Gastroesophageal sphincter (tissue), 4 donors: Measurements from ENCODE around the gene RIPOR2. TPM values are rescaled to one million over a fixed set of nuclear protein-coding genes. Genes with fewer than 3 reads are reported as not detected.
A peak's percentile ranks its signal among the peaks of the same experiment; 100 is the strongest.

Source experiments
- ATAC-seq: fragments of 150-250 bp; one replicate; pipeline ENCODE4 v1.9.1; 2016; ENCODE audit warnings: mild to moderate bottlenecking, moderate library complexity
- H3K27ac ChIP-seq, 4 donors: fragments of 200-600 bp; sonication (generic) in 3 of 4; 1 replicate in 3 of 4; 2 replicates in 1 of 4; pipeline ENCODE4 v1.5.1; 2016 to 2019
- H3K27me3 ChIP-seq: fragments of 200-600 bp; sonication (generic); one replicate; pipeline ENCODE4 v1.5.1; 2019
- H3K36me3 ChIP-seq, 2 donors: fragments of 200-600 bp; sonication (generic); one replicate each; pipeline ENCODE4 v1.5.1; 2019; ENCODE audit warnings: control low read depth in 1 of 2
- H3K4me1 ChIP-seq, 3 donors: fragments of 200-600 bp; sonication (generic); 1 replicate in 2 of 3; 2 replicates in 1 of 3; pipeline ENCODE4 v1.5.1; 2016 to 2019; ENCODE audit warnings: control low read depth in 2 of 3
- H3K4me3 ChIP-seq, 2 donors: fragments of 200-600 bp; sonication (generic); one replicate each; pipeline ENCODE4 v1.5.1; 2019; ENCODE audit warnings: mild to moderate bottlenecking in 1 of 2, moderate library complexity in 1 of 2
- H3K9me3 ChIP-seq, 3 donors: fragments of 200-600 bp; sonication (generic); one replicate each; pipeline ENCODE4 v1.5.1; 2017 to 2019; ENCODE audit warnings: control low read depth in 2 of 3
- EP300 ChIP-seq: sonication (generic); formaldehyde crosslinking; IDR thresholded peaks from one replicate; pipeline ENCODE4 v1.6.1; 2017; ENCODE audit warnings: antibody characterized with exemption, mild to moderate bottlenecking
- POLR2A ChIP-seq, 2 donors: fragments of 450-650 bp; IDR thresholded peaks; one replicate each; pipeline ENCODE4 v1.6.1; 2017; ENCODE audit warnings: antibody characterized with exemption in 2 of 2, mild to moderate bottlenecking in 2 of 2, moderate library complexity in 1 of 2
- POLR2AphosphoS5 ChIP-seq: sonication (generic); formaldehyde crosslinking; IDR thresholded peaks from one replicate; pipeline ENCODE4 v1.6.1; 2017; ENCODE audit warnings: antibody characterized with exemption
- WGBS, 2 donors: methylation state at CpG; one replicate each; pipeline ENCODE4 v1.1.5; 2018; ENCODE audit warnings: low coverage in 1 of 2; 5-methylcytosine and 5-hydroxymethylcytosine counted together
- total RNA-seq, 4 donors: library from RNA; depleted of rRNA; stranded (reverse); fragments of >200 nt; gene quantifications; one replicate each; pipeline ENCODE4 v1.1.0, GENCODE V29; 2016
- TF ChIP-seq, protein P1 (sequence below), 4 experiments: fragments of 200-600 bp in 2 of 4; fragments of 450-650 bp in 2 of 4; sonication (generic) in 1 of 4; IDR thresholded peaks; one replicate each; pipeline ENCODE4 v1.5.1; 2017 to 2019; ENCODE audit warnings: antibody characterized with exemption in 4 of 4, mild to moderate bottlenecking in 2 of 4, moderate library complexity in 2 of 4

The RIPOR2 gene
- total RNA-seq, 4 donors from 2014 or later, result 1.7 to 14.9 (median 4.2) TPM

DNA sequence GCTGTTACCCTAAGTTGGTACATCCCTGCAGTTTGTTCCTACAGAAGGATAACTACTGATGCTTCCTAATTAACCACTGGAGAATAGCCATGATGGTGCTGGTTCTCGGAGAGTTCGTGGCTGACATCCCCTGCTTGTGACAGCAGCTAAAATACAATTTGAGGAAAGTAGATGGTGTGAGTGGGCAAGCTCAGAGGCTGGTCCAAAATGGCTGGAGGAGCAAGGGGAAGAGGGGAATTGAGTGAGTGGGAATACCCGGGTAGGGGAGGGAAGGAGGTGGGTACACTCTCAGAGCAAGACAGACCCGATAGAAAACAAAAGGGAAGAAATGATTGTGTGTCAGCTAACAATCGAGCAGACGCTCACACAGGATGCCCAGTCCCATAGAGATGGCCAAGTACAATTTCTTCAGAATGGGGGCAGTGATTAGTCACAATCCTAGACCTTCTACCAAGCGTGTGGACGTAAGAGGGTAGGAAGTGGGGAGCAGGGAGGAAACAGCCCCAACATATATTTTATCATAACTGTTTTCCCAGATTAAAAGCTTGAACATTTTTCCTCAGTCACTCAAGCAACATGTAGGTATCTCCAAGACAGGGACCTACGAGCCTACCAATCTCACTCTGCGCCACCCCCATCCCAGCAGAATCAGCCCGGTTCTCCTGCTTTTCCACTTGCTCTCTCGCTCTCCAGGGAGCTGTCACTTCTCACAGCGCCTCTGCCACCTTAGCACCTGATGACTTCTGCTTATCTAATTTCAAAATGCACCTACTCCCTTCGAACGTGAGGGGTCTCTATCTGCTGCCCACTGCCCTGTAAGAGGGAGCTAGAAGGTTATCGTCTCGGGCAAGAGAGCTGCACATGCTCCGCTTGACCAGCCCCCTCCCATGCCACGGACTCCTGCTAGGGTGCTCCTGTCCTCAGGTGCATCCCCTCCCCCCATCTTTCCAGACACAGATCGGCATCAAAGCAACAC is 26.2 kb downstream of the RIPOR2 start:
- Histone ChIP-seq H3K36me3 (no peaks in the 10 kb centered on the region), H3K27me3 (peaks cover 43% of the 10 kb centered on the region), H3K9me3 (no peaks in the 10 kb centered on the region), H3K4me1 (peaks cover 0 to 37% (median 6%) of the 10 kb centered on the region in 3 donors), H3K4me3 (peak overlapping the region in 1 of 2 donors; percentile 62), H3K27ac (peak overlapping the region in 3 of 4 donors; percentile 5 to 68 (median 55))
- TF ChIP-seq, protein P1, sequence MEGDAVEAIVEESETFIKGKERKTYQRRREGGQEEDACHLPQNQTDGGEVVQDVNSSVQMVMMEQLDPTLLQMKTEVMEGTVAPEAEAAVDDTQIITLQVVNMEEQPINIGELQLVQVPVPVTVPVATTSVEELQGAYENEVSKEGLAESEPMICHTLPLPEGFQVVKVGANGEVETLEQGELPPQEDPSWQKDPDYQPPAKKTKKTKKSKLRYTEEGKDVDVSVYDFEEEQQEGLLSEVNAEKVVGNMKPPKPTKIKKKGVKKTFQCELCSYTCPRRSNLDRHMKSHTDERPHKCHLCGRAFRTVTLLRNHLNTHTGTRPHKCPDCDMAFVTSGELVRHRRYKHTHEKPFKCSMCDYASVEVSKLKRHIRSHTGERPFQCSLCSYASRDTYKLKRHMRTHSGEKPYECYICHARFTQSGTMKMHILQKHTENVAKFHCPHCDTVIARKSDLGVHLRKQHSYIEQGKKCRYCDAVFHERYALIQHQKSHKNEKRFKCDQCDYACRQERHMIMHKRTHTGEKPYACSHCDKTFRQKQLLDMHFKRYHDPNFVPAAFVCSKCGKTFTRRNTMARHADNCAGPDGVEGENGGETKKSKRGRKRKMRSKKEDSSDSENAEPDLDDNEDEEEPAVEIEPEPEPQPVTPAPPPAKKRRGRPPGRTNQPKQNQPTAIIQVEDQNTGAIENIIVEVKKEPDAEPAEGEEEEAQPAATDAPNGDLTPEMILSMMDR (IDR thresholded peaks at IDR 0.05), result no peak
- TF ChIP-seq POLR2AphosphoS5, result no peak
- TF ChIP-seq POLR2A (IDR thresholded peaks at IDR 0.05), result no peak
- TF ChIP-seq EP300, result no peak
- no peak for ATAC-seq
- 56 to 60% methylated on average over 16 to 19 of the region's 20 CpGs for WGBS, 2 donors

DNA sequence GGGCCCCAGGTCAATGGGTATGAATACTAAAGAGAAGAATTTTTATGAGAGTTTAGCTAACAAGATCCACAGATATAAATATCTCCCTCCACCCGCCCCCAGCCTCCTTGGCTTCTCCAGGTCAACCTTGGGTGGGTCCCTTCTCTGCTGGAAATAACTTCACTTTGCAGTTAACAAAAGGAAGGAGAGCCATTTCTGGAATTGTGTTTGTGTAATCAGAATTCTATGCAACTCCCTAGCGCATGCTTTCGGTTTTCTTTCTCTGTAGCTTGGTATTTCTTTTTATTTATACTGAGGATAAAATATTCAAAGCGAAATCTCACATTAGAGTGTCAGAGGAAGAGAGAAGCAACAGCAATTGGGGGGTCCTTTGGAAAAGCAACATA is 27.1 kb downstream of the RIPOR2 start:
- TF ChIP-seq POLR2AphosphoS5, result peak; percentile 5
- TF ChIP-seq, protein P1 (IDR thresholded peaks at IDR 0.05), result no peak
- H3K9me3 ChIP-seq, result peaks cover 0 to 6% (median 0%) of the 10 kb centered on the region in 3 donors
- H3K4me1 ChIP-seq, result peaks cover 0 to 37% (median 6%) of the 10 kb centered on the region in 3 donors
- ATAC-seq, result no peak
- peak overlapping the region in 3 of 4 donors; percentile 5 to 68 (median 55) for H3K27ac ChIP-seq
- no peaks in the 10 kb centered on the region for H3K36me3 ChIP-seq
- H3K4me3 ChIP-seq, result no peak overlapping the region
- 46 to 47% methylated on average over 4 of the region's 4 CpGs for WGBS, 2 donors
- H3K27me3 ChIP-seq, result peaks cover 34% of the 10 kb centered on the region

DNA sequence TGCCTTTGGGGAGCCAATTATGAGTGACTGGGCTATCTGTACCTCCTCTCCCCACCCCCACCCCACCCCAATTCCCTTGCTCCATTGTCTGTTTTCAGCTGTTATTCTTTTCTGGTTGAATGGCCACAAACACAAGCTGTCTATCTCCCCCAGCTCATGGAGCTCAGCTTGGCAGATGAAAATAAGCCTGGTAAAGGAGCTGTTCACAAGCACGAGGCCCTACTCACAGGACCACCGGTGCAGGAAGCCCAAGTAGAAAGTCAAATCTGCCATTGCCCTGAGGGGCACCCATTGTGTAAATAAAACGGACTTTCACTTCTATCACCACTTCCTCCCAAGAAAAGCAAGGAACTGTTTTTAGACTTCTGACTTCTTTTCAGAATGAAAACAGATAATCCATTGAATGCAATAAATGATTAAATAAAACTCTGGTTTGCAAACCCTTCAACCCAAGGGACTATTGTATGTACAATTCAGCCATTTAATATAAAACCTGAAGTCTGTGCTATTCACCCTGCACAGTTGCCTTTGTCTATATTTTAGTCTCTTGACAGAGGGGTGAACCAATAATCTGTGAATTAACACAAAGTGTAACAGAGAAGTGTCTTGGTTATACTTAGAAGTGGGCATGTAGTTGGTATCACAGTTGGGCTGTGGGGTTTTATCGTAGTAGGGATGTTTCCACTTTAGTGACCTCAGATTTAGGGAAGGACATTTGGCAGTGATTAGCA is 27.7 kb downstream of the RIPOR2 start:
- peaks cover 0 to 12% (median 0%) of the 10 kb centered on the region in 3 donors for H3K9me3 ChIP-seq
- peaks cover 0 to 37% (median 6%) of the 10 kb centered on the region in 3 donors for H3K4me1 ChIP-seq
- peak overlapping the region in 3 of 4 donors; percentile 5 to 68 (median 37) for H3K27ac ChIP-seq
- H3K36me3 ChIP-seq, result no peaks in the 10 kb centered on the region
- TF ChIP-seq POLR2AphosphoS5, result no peak
- TF ChIP-seq, protein P1 (IDR thresholded peaks at IDR 0.05), result no peak
- no peak for TF ChIP-seq POLR2A (IDR thresholded peaks at IDR 0.05)
- H3K27me3 ChIP-seq, result peaks cover 29% of the 10 kb centered on the region
- 42 to 51% methylated on average over 4 of the region's 4 CpGs for WGBS, 2 donors
- no peak overlapping the region for H3K4me3 ChIP-seq
- no peak for ATAC-seq

DNA sequence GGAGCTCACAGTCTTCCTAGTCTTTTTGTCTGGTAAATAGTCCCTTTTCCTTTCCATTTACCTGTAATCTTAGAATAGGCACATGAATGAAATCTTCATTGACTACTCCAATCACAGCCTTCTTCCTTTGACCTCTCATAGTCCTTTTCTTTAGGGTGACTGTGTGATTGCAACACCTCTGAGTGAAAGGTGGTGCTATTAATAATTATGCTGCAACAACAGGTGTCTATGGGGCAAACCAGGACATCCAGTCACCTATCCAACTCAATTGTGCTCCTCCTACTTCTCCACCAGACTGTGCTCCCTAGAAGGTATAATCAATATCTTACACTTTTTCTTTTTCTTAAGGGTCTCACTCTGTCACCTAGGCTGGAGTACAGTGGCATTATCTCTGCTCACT is 29.4 kb downstream of the RIPOR2 start:
- peaks cover 0 to 13% (median 0%) of the 10 kb centered on the region in 3 donors for H3K9me3 ChIP-seq
- peaks cover 0 to 28% (median 1%) of the 10 kb centered on the region in 3 donors for H3K4me1 ChIP-seq
- no peaks in the 10 kb centered on the region for H3K36me3 ChIP-seq
- H3K27ac ChIP-seq, result no peak overlapping the region
- no peak for ATAC-seq
- H3K4me3 ChIP-seq, result no peak overlapping the region
- TF ChIP-seq, protein P1 (IDR thresholded peaks at IDR 0.05), result no peak
- TF ChIP-seq EP300 (no peak), POLR2AphosphoS5 (no peak), POLR2A (IDR thresholded peaks at IDR 0.05) (no peak)
- peaks cover 12% of the 10 kb centered on the region for H3K27me3 ChIP-seq
